A673 (cell line): ENCODE results near the gene METTL4.

Experiments
- CTCF ChIP-seq: fragments of 300-800, 200-600 bp; sonication (generic); conservative IDR thresholded peaks from 2 replicates; pipeline ENCODE4 v1.5.1; 2017; ENCODE audit warnings: low read depth, mild to moderate bottlenecking, antibody characterized with exemption, low read length, moderate library complexity, mixed read lengths
- EZH2 ChIP-seq: fragments of 200-600 bp; sonication (generic); IDR thresholded peaks from 2 replicates; pipeline ENCODE4 v1.6.1; 2017; ENCODE audit warnings: borderline replicate concordance, low read depth, mild to moderate bottlenecking, mixed read lengths, antibody characterized with exemption, low read length; ENCODE audit not compliant: poor library complexity, severe bottlenecking

GRCh38 chr18:2538236-2538635, 33.1 kb downstream of the METTL4 start:
- no peak for TF ChIP-seq CTCF
- TF ChIP-seq EZH2: no peak
